Upper lobe of right lung (tissue), 1 donor: ENCODE data around the gene PDE6G. TPM values are rescaled to one million over a fixed set of nuclear protein-coding genes. Genes with fewer than 3 reads are reported as not detected.
A peak's percentile ranks its signal among the peaks of the same experiment; 100 is the strongest.
"Not testable (repeated sequence)": the region's sequence is repeated elsewhere in the genome, so short reads cannot be mapped to it uniquely, and the experiment has no call there.

Source experiments
- ATAC-seq: fragments of 200-7000 bp; cut with Tn5 transposase; one replicate; pipeline ENCODE4 v1.9.1; 2020; ENCODE audit warnings: mild to moderate bottlenecking, moderate library complexity
- DNase-seq: peaks from one replicate; pipeline ENCODE4 v3.0.0-alpha.2; 2020
- H3K27ac ChIP-seq: fragments of 200-600 bp; one replicate; pipeline ENCODE4 v1.8.0; 2022
- H3K27me3 ChIP-seq: fragments of 200-600 bp; one replicate; pipeline ENCODE4 v1.8.0; 2022; ENCODE audit warnings: mild to moderate bottlenecking
- H3K36me3 ChIP-seq: fragments of 200-600 bp; one replicate; pipeline ENCODE4 v1.8.0; 2022
- H3K4me1 ChIP-seq: fragments of 200-600 bp; one replicate; pipeline ENCODE4 v1.8.0; 2022
- H3K4me3 ChIP-seq: fragments of 200-600 bp; one replicate; pipeline ENCODE4 v1.8.0; 2022; ENCODE audit warnings: mild to moderate bottlenecking
- H3K9me3 ChIP-seq: fragments of 200-600 bp; one replicate; pipeline ENCODE4 v1.8.0; 2022
- CTCF ChIP-seq: fragments of 200-600 bp; IDR thresholded peaks from one replicate; pipeline ENCODE4 v1.8.0; 2022; ENCODE audit warnings: antibody characterized with exemption
- intact Hi-C: fragments of 100-400 bp; cut with DNase I; formaldehyde crosslinking; loops from one replicate; pipeline ENCODE4 v1.11.0; 2022
- total RNA-seq: library from RNA; stranded (reverse); fragmentation: NEBNext Ultra II Directional; extraction: Animal tissue kit (Norgen Biotek cat#: 25700); gene quantifications from one replicate; pipeline ENCODE4 v1.2.1, GENCODE V29; 2021
- donor health status: DM: no; HTN: yes; CAD: no; lungs with severe emphysema.

The PDE6G gene
- total RNA-seq, 1 donor from 2014 or later: 1.0 TPM

GRCh38 chr17:81680150-81680549 is 23.8 kb upstream of the PDE6G start:
- no peak for TF ChIP-seq CTCF
- intact Hi-C loops: no loop called here
- H3K9me3 ChIP-seq: no peaks in the 10 kb centered on the region
- H3K36me3 ChIP-seq: no peaks in the 10 kb centered on the region
- DNase-seq: no peak
- peaks cover 18% of the 10 kb centered on the region for H3K4me1 ChIP-seq
- H3K27me3 ChIP-seq: no peaks in the 10 kb centered on the region
- no peak overlapping the region for H3K27ac ChIP-seq
- H3K4me3 ChIP-seq: no peak overlapping the region
- ATAC-seq: no peak

- intact Hi-C loops: no loop called here
- Histone ChIP-seq H3K36me3 (peaks cover 24% of the 10 kb centered on the region), H3K27ac (no peak overlapping the region), H3K9me3 (no peaks in the 10 kb centered on the region), H3K4me1 (no peaks in the 10 kb centered on the region), H3K4me3 (no peak overlapping the region), H3K27me3 (no peaks in the 10 kb centered on the region)
- ATAC-seq: no peak
- no peak for DNase-seq
- no peak for TF ChIP-seq CTCF
Measured at GRCh38 chr17:81676906-81677305, 20.6 kb upstream of the PDE6G start.

- DNase-seq, H3K9me3 ChIP-seq, H3K4me3 ChIP-seq, H3K4me1 ChIP-seq, H3K27me3 ChIP-seq, intact Hi-C loops, H3K27ac ChIP-seq, ATAC-seq: not testable (repeated sequence)
- peaks cover 36% of the 10 kb centered on the region for H3K36me3 ChIP-seq
- TF ChIP-seq CTCF: peak; percentile 64
Measured at GRCh38 chr17:81675515-81676221, 19.3 kb upstream of the PDE6G start.

- Histone ChIP-seq H3K27me3 (no peaks in the 10 kb centered on the region), H3K4me1 (no peaks in the 10 kb centered on the region), H3K27ac (no peak overlapping the region), H3K4me3 (no peak overlapping the region), H3K9me3 (no peaks in the 10 kb centered on the region), H3K36me3 (peaks cover 49% of the 10 kb centered on the region)
- TF ChIP-seq CTCF: no peak
- ATAC-seq (no peak), DNase-seq (no peak)
- intact Hi-C loops: no loop called here
Measured at GRCh38 chr17:81673561-81674258, 17.4 kb upstream of the PDE6G start.

GRCh38 chr17:81672954-81673353 is 16.6 kb upstream of the PDE6G start:
- TF ChIP-seq CTCF: no peak
- no peak overlapping the region for H3K27ac ChIP-seq
- DNase-seq (no peak), ATAC-seq (no peak)
- intact Hi-C loops: no loop called here
- no peak overlapping the region for H3K4me3 ChIP-seq
- peaks cover 54% of the 10 kb centered on the region for H3K36me3 ChIP-seq
- no peaks in the 10 kb centered on the region for H3K27me3 ChIP-seq
- peaks cover 3% of the 10 kb centered on the region for H3K4me1 ChIP-seq
- H3K9me3 ChIP-seq: no peaks in the 10 kb centered on the region
